Gastrocnemius medialis (tissue), 4 donors: ENCODE results near the gene UHRF1. TPM values are rescaled to one million over a fixed set of nuclear protein-coding genes. Genes with fewer than 3 reads are reported as not detected.

ENCODE experiments used
- ATAC-seq, 2 donors: fragments of 150-250 bp; one replicate each; pipeline ENCODE4 v1.9.1; 2016
- DNase-seq, 2 donors: peaks; one replicate each; pipeline ENCODE4 v3.0.0-alpha.2; 2019
- H3K27ac ChIP-seq, 4 donors: fragments of 200-600 bp; sonication (generic); 1 replicate in 1 of 4; 2 replicates in 3 of 4; pipeline ENCODE4 v1.5.1; 2016 to 2018; ENCODE audit warnings: mild to moderate bottlenecking in 2 of 4, moderate library complexity in 1 of 4
- H3K27me3 ChIP-seq, 3 donors: fragments of 200-600 bp; sonication (generic) in 2 of 3; 1 replicate in 1 of 3; 2 replicates in 2 of 3; pipeline versions ENCODE4 v1.5.1 to v1.6.0; 2016 to 2019; ENCODE audit warnings: mild to moderate bottlenecking in 1 of 3, moderate library complexity in 1 of 3
- H3K36me3 ChIP-seq, 2 donors: fragments of 200-600 bp; sonication (generic) in 1 of 2; one replicate each; pipeline ENCODE4 v1.5.1; 2017 to 2018
- H3K4me1 ChIP-seq, 2 donors: fragments of 200-600 bp; sonication (generic) in 1 of 2; one replicate each; pipeline ENCODE4 v1.5.1; 2016 to 2017; ENCODE audit warnings: mild to moderate bottlenecking in 2 of 2
- H3K4me3 ChIP-seq, 4 donors: fragments of 200-600 bp; sonication (generic) in 3 of 4; 1 replicate in 1 of 4; 2 replicates in 3 of 4; pipeline ENCODE4 v1.5.1; 2016 to 2019; ENCODE audit warnings: mild to moderate bottlenecking in 2 of 4
- H3K9me3 ChIP-seq, 3 donors: fragments of 200-600 bp; sonication (generic) in 2 of 3; 1 replicate in 1 of 3; 2 replicates in 2 of 3; pipeline ENCODE4 v1.5.1; 2016 to 2019
- CTCF ChIP-seq, 5 experiments: fragments of 450-650 bp in 3 of 5; fragments of 200-600 bp in 2 of 5; sonication (generic) in 2 of 5; IDR thresholded peaks in 4 of 5; conservative IDR thresholded peaks in 1 of 5; 1 replicate in 4 of 5; 2 replicates in 1 of 5; pipeline ENCODE4 v1.5.1; 2016 to 2019; ENCODE audit warnings: antibody characterized with exemption in 5 of 5, mild to moderate bottlenecking in 3 of 5, moderate library complexity in 3 of 5
- POLR2A ChIP-seq, 2 donors: fragments of 450-650 bp; IDR thresholded peaks; one replicate each; pipeline ENCODE4 v1.6.1; 2017; ENCODE audit warnings: antibody characterized with exemption in 2 of 2, mild to moderate bottlenecking in 2 of 2, moderate library complexity in 2 of 2
- in situ Hi-C, 4 donors: fragments of 200-750 bp; cut with MboI; loops; one replicate each; pipeline versions ENCODE4 v1.15.0 to v1.8.0; 2017; ENCODE audit warnings: low sequenced_read_pairs in 4 of 4
- intact Hi-C: fragments of 100-400 bp; cut with DNase I; formaldehyde crosslinking; loops from one replicate; pipeline ENCODE4 v1.15.1; 2023; ENCODE audit warnings: low total_unique reads
- total RNA-seq, 4 donors: library from RNA; depleted of rRNA; stranded (reverse); fragments of >200 nt; gene quantifications; one replicate each; pipeline versions ENCODE4 v1.1.0 to v1.2.3, GENCODE V29; 2016

UHRF1 gene
- total RNA-seq, 4 donors from 2014 or later = 0.12 to 0.72 (median 0.69) TPM; not detected in 1

- Histone ChIP-seq H3K27ac (peak overlapping the region; percentile 35 to 96 (median 78)), H3K4me3 (no peak overlapping the region), H3K9me3 (no peaks in the 10 kb centered on the region), H3K36me3 (no peaks in the 10 kb centered on the region), H3K27me3 (no peaks in the 10 kb centered on the region), H3K4me1 (peaks cover 69 to 83% of the 10 kb centered on the region in 2 donors)
- TF ChIP-seq CTCF (IDR thresholded peaks at IDR 0.05 in 4 of 5, conservative IDR thresholded peaks at IDR 0.05 in 1 of 5) (no peak), POLR2A (IDR thresholded peaks at IDR 0.05) (no peak)
- in situ Hi-C loops (loop anchor here in 1 of 4 donors (10.0 kb wide), 1 partner anchor 54 kb away; no protein-coding TSS in a partner anchor), intact Hi-C loops (no loop called here)
- no peak for ATAC-seq
- no peak for DNase-seq
These were observed 71.8 kb downstream of the UHRF1 start for GRCh38 chr19:4980838-4981680.

GRCh38 chr19:4981681-4981958 is 72.3 kb downstream of the UHRF1 start:
- DNase-seq (no peak), ATAC-seq (no peak)
- in situ Hi-C loops (loop anchor here in 1 of 4 donors (10.0 kb wide), 1 partner anchor 53 kb away; no protein-coding TSS in a partner anchor), intact Hi-C loops (no loop called here)
- H3K9me3 ChIP-seq = no peaks in the 10 kb centered on the region
- H3K27me3 ChIP-seq = no peaks in the 10 kb centered on the region
- H3K4me1 ChIP-seq = peaks cover 70 to 85% of the 10 kb centered on the region in 2 donors
- no peak for TF ChIP-seq POLR2A (IDR thresholded peaks at IDR 0.05)
- TF ChIP-seq CTCF (IDR thresholded peaks at IDR 0.05 in 4 of 5, conservative IDR thresholded peaks at IDR 0.05 in 1 of 5) = no peak
- peak overlapping the region; percentile 35 to 96 (median 62) for H3K27ac ChIP-seq
- no peak overlapping the region for H3K4me3 ChIP-seq
- no peaks in the 10 kb centered on the region for H3K36me3 ChIP-seq

- peaks cover 68 to 84% of the 10 kb centered on the region in 2 donors for H3K4me1 ChIP-seq
These were observed 74.2 kb downstream of the UHRF1 start for GRCh38 chr19:4983346-4984105.

GRCh38 chr19:4984106-4984380 is 74.7 kb downstream of the UHRF1 start:
- Histone ChIP-seq H3K4me3 (no peak overlapping the region), H3K27me3 (no peaks in the 10 kb centered on the region), H3K9me3 (no peaks in the 10 kb centered on the region), H3K4me1 (peaks cover 68 to 84% of the 10 kb centered on the region in 2 donors), H3K36me3 (no peaks in the 10 kb centered on the region), H3K27ac (peak overlapping the region in 1 of 4 donors; percentile 8)
- ATAC-seq = no peak
- intact Hi-C loops = no loop called here
- DNase-seq = no peak
- in situ Hi-C loops = loop anchor here in 1 of 4 donors (10.0 kb wide), 1 partner anchor 51 kb away; no protein-coding TSS in a partner anchor
- TF ChIP-seq CTCF (IDR thresholded peaks at IDR 0.05 in 4 of 5, conservative IDR thresholded peaks at IDR 0.05 in 1 of 5) (no peak), POLR2A (IDR thresholded peaks at IDR 0.05) (no peak)

More at GRCh38 chr19:4983346-4984105, 74.2 kb downstream of the UHRF1 start:
- Histone ChIP-seq H3K4me3 (no peak overlapping the region), H3K27ac (peak overlapping the region in 3 of 4 donors; percentile 8 to 40 (median 37)), H3K36me3 (no peaks in the 10 kb centered on the region), H3K9me3 (no peaks in the 10 kb centered on the region), H3K27me3 (no peaks in the 10 kb centered on the region)
- in situ Hi-C loops = loop anchor here in 1 of 4 donors (10.0 kb wide), 1 partner anchor 51 kb away; no protein-coding TSS in a partner anchor
- no peak for ATAC-seq
- TF ChIP-seq POLR2A (IDR thresholded peaks at IDR 0.05) = no peak
- TF ChIP-seq CTCF (IDR thresholded peaks at IDR 0.05 in 4 of 5, conservative IDR thresholded peaks at IDR 0.05 in 1 of 5) = no peak
- no peak for DNase-seq
- intact Hi-C loops = no loop called here
